HUES6 (cell line): ENCODE results near the gene AGGF1.
"Not testable (repeated sequence)": the region's sequence is repeated elsewhere in the genome, so short reads cannot be mapped to it uniquely, and the experiment has no call there.

Experiments
- H3K27ac ChIP-seq: 2 replicates; pipeline ENCODE4 v1.7.0; 2013; ENCODE audit warnings: low read depth, mild to moderate bottlenecking, low read length, inconsistent platforms
- H3K27me3 ChIP-seq: 2 replicates; pipeline ENCODE4 v1.6.1; 2013; ENCODE audit warnings: low read length; ENCODE audit not compliant: control insufficient read depth, insufficient read depth
- H3K36me3 ChIP-seq: 2 replicates; pipeline ENCODE4 v1.6.1; 2013; ENCODE audit warnings: low read length; ENCODE audit not compliant: control insufficient read depth, insufficient read depth
- H3K4me1 ChIP-seq: 2 replicates; pipeline ENCODE4 v1.6.1; 2013; ENCODE audit warnings: low read length; ENCODE audit not compliant: control insufficient read depth, insufficient read depth
- H3K4me3 ChIP-seq: 2 replicates; pipeline ENCODE4 v1.5.1; 2013; ENCODE audit warnings: low read depth, low read length
- H3K9ac ChIP-seq: one replicate; pipeline ENCODE4 v1.6.1; 2013; ENCODE audit warnings: mild to moderate bottlenecking, low read length
- H3K9me3 ChIP-seq: 2 replicates; pipeline ENCODE4 v1.6.1; 2013; ENCODE audit warnings: low read depth, low read length; ENCODE audit not compliant: control insufficient read depth, insufficient read depth

The AGGF1 gene

DNA sequence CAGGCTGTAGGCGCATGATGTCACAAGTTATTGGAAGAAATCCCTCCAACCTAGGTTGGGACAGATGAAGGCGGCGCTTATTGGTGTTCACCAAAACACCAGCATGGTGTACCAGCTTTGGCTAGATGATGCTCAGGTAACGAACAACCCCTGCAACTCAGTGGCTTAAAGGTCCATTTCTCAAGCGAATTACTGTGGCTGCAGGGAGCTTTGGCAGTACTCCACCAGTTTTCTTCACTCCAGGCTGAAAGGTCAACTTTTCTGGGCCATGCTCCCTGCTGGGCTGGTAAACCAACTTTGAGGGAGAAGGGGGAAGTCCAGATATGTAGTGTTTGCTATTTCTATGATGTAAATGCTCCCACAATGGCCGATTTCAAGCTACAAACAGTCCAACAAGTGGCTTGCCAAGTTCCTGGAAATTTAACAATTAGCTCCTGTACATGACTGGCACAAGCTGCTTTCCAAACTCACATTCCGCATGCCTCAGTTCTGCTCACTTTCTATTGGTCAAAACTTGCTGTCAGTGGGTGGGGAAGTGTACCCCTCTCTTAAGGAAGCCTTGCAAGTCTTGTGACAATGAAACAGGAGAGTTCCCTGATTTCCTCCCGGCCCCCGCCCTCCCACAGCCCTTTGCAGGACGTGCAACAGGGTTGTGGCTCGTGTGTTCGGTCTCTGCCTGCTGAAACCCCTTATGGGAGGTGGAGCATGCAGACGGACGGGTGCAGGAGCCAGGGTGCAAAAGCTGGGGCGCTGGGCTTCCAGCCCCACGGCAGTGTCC lies 57.5 kb downstream of the AGGF1 start:
- Histone ChIP-seq H3K9ac (peak overlapping the region; percentile 96), H3K27me3 (no peaks in the 10 kb centered on the region), H3K9me3 (no peaks in the 10 kb centered on the region), H3K4me1 (peaks cover 16% of the 10 kb centered on the region), H3K27ac (peak overlapping the region; percentile 73; the same call in 1 of the 2 replicates), H3K4me3 (peak overlapping the region; percentile 85), H3K36me3 (no peaks in the 10 kb centered on the region; the same call in 1 of the 2 replicates)

GRCh38 chr5:77095189-77095588 lies 65.0 kb downstream of the AGGF1 start:
- H3K27ac ChIP-seq, result no peak overlapping the region
- no peaks in the 10 kb centered on the region; the same call in 1 of the 2 replicates for H3K36me3 ChIP-seq
- no peaks in the 10 kb centered on the region for H3K9me3 ChIP-seq
- H3K4me3 ChIP-seq, result no peak overlapping the region
- H3K9ac ChIP-seq, result no peak overlapping the region
- no peaks in the 10 kb centered on the region for H3K27me3 ChIP-seq
- H3K4me1 ChIP-seq, result no peaks in the 10 kb centered on the region

DNA sequence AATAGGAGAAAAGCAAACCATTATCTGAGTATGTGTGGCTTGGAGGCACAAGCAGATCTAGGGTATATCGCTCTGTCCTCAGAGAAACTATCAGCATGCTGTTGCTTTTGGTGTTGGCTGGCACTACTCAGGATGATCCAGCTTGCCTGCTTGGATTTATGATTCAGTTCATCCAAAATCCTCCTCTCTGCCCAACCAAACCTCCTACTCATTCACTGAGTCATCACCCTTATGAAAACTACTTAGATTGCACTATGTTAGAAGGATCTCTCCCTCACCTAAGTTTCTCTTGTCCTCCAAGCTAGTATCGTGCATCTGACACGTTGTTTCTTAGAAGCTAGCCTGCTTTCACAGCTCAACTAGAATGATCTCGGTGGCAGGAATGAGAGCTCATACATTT lies 71.1 kb downstream of the AGGF1 start:
- H3K27ac ChIP-seq, result no peak overlapping the region
- H3K4me3 ChIP-seq, result no peak overlapping the region
- H3K27me3 ChIP-seq, result no peaks in the 10 kb centered on the region
- H3K9ac ChIP-seq, result no peak overlapping the region
- no peaks in the 10 kb centered on the region for H3K36me3 ChIP-seq
- H3K4me1 ChIP-seq, result no peaks in the 10 kb centered on the region
- no peaks in the 10 kb centered on the region for H3K9me3 ChIP-seq

- H3K36me3 ChIP-seq, result no peaks in the 10 kb centered on the region
- no peak overlapping the region for H3K9ac ChIP-seq
- H3K27ac ChIP-seq, result no peak overlapping the region
- no peak overlapping the region for H3K4me3 ChIP-seq
- no peaks in the 10 kb centered on the region for H3K27me3 ChIP-seq
- no peaks in the 10 kb centered on the region for H3K4me1 ChIP-seq
- no peaks in the 10 kb centered on the region for H3K9me3 ChIP-seq
Measured at GRCh38 chr5:77102549-77102948, 72.3 kb downstream of the AGGF1 start.

GRCh38 chr5:77103457-77103856 lies 73.3 kb downstream of the AGGF1 start:
- no peak overlapping the region for H3K4me3 ChIP-seq
- H3K36me3 ChIP-seq, result no peaks in the 10 kb centered on the region
- no peaks in the 10 kb centered on the region for H3K9me3 ChIP-seq
- no peaks in the 10 kb centered on the region for H3K27me3 ChIP-seq
- no peaks in the 10 kb centered on the region for H3K4me1 ChIP-seq
- H3K9ac ChIP-seq, result no peak overlapping the region
- H3K27ac ChIP-seq, result no peak overlapping the region

- Histone ChIP-seq H3K36me3 (no peaks in the 10 kb centered on the region), H3K4me1 (no peaks in the 10 kb centered on the region), H3K4me3 (no peak overlapping the region), H3K9me3 (no peaks in the 10 kb centered on the region), H3K9ac (no peak overlapping the region), H3K27me3 (no peaks in the 10 kb centered on the region), H3K27ac (no peak overlapping the region)
Measured at GRCh38 chr5:77104813-77105212, 74.6 kb downstream of the AGGF1 start.

DNA sequence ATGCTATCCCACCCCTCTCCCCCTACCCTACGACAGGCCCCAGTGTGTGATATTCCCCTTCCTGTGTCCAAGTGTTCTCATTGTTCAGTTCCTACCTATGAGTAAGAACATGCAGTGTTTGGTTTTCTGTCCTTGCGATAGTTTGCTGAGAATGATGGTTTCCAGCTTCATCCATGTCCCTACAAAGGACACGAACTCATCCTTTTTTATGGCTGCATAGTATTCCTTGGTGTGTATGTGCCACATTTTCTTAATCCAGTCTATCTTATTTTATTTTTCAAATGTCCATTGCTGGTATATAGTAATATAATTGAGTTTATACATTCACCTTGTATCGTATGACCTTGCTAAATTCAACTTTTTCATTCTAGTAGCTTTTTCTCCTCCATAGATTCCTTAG lies 76.8 kb downstream of the AGGF1 start:
- H3K36me3 ChIP-seq, H3K27me3 ChIP-seq, H3K9me3 ChIP-seq, H3K4me3 ChIP-seq, H3K27ac ChIP-seq, H3K9ac ChIP-seq, H3K4me1 ChIP-seq: not testable (repeated sequence)
